ENCODE measurements around the gene SLC30A4.

SLC30A4 gene

DNA sequence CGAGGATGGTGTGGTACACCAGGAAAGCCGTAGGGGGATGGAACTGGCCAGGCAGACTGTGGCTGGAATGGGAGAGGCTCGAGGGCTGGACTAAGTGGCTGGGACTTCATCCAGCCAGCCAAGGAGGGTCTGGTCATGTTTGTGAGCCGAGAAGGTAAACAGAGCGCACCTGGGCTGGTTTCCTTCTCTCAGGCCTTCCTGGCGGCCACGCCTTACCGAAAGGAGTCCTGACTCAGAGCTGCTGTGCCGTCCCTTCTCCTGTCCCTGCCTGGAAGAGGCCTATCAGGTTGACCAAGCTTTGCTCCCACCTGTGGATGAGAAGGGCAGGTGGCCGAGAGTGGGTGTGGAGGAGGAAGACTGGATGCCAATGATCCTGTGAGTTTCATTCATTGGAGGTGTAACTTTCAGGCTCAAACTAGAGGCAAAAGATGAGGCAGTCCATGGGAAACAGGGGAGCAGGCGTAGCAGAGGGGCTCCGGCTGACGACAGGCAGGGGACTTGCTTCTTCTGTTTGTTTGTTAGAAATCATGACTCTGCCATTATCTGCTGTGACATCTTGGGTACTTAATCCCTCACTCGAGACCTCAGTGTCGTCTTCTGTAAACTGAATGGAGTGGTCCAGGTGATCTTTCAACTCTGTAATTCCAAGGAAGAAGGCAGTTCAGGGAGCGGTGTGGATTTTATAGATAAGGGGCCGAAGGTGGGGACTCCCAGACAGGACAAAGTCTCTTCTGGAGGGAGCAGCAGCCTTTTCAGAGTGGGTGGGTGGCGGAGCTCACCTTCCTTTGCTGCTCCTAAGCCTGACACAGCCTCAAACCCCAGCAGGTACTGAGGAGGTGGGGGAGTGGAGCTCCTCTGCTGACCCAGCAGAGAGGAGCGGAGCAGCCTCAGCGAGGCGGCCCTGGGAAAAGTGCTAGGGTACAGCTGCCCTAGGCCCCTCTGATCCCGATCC is 72.4 kb downstream of the SLC30A4 start:
- DNase-seq = no peak

DNA sequence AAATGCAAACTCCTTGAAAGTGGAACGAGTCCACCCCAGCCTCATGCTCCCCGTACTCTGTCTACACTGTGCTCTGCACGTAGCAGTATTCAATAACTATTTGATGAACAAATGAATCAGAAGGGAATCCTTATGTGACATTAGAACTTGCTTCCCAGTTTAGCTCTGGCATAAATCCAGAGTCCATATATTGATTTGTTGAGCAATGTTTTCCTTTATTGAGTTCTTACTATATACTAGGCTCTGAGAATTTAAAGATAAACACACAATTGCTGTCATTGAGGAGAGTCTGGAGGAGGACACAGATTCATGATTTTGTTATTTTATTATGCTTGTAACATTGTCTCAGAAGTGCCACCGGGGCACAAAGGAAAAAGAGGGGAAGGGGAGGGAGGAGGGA is 73.2 kb downstream of the SLC30A4 start:
- DNase-seq = no peak

DNA sequence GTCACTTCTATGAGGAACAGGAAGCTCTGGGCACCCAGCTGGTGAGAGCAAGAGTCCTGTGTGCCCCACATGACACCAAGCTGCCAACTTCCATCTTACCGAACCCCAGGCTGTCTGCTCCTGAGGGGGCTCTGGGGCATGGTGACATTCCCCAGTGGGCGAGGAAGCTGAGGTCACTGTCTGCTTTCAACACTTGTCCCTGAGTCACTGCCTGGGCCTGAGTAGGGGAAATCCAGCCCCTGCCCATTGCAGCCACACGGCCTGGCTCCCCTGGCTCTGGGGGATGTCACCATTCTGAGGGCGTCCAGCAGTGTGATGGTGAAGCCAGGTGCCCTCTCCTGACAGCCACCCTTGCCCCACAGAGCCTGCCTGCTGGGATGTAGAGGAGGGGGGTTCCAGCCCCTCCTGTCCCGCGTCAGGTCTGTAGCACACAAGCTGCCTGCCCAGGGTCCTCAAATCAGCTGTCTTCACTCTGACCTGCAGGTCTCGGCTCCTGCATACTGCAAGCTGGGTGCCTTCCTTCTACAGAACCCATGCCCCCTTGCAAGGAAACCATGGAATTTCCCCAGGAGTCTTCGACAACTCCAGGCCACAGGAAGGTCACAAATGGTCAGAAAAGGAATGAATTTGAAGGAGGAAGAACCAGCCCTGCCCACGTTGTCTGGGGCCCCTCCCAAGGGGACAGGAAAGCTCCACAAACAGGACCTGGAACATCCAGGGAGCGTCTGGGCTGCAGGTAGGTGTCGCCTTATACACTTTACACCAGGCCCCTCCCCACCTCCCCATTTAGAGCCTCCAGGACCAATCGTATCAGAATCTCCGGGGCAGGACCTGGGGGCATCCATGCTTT is 74.3 kb downstream of the SLC30A4 start:
- DNase-seq = no peak

DNA sequence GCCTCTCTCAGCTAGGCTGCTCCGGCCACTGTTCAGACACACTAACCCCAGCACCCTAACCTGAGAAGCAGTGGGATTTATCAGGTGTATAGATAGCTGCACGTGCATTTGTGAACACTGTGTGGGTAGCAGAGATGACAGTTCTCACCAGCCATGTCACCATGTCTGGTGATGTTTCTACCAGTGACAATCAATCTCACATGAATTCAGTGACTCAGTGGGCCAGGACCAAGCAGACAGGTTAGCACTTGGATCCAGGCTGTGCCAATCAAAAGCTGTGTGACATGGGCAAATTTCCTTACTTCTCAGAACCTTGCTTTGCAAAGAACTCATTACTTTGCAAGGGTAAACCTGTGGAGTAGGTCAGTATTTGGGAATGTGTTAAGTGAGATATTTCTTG is 78.9 kb downstream of the SLC30A4 start:
- DNase-seq = no peak

DNA sequence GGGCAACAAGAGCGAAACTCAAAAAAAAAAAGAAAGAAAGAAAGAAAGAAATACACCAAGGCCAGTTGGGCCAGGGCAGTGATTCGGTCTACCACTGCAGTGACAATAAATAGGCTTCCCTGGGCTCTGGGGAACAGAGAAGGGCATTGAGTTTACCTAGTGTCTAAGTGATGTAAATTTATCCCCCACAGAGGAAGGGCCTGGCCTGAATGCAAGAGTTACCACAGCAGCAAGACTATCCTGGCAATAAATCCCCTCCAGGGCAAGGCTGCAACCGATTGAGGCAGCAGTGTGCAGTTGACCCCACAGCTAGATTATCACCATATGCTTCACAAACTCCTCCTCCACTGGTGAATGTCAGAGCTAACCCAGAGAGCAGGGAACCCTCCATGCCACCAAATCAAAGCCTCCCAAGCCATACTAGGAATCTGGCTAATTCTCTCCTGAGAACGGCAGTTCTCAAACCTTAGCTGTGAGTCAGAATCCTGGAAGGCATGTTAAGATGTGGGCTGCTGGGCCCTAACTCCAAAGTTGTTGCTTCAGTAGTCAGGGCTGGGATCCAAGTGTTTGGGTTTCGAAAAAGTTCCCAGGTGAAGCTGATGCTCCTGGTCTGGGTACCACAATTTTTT is 79.9 kb downstream of the SLC30A4 start:
- no peak for DNase-seq

DNA sequence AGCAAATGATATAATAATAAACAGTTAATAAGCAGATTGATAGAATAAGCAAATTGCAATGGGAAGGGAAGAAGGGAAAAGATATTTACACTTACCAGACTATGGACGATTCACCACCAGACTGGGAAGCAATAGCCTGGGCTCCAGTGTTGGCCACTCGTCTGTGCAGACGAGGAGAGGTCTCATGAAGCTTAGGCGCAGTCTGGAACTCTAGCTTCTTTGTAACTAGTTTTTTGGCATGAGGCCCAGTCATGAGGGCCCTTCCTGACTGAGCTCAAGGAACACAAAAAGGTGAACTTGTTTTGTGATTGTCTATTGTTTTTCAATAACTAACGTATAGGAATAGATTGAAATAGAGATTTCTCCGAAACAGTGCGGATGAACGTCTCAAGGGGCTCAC is 80.9 kb downstream of the SLC30A4 start:
- DNase-seq = no peak

DNA sequence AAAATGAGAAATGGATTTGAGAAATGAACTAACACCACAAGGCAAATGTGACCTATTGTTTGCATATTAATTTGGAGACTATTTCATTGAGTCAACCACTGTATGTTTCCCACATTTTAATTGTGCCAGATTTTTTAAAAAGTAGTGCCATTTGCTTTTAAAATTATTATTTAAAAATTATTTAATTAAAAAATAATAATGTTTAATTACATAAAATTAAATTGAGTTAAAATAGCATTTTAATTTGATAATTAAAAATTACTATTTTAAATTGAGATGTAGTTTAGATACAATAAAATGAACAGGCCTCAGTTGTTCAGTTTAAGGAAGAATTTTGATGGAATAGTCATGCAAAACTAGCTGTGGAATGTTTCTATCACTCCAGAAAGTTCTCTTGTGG is 81.5 kb downstream of the SLC30A4 start:
- DNase-seq = no peak

DNA sequence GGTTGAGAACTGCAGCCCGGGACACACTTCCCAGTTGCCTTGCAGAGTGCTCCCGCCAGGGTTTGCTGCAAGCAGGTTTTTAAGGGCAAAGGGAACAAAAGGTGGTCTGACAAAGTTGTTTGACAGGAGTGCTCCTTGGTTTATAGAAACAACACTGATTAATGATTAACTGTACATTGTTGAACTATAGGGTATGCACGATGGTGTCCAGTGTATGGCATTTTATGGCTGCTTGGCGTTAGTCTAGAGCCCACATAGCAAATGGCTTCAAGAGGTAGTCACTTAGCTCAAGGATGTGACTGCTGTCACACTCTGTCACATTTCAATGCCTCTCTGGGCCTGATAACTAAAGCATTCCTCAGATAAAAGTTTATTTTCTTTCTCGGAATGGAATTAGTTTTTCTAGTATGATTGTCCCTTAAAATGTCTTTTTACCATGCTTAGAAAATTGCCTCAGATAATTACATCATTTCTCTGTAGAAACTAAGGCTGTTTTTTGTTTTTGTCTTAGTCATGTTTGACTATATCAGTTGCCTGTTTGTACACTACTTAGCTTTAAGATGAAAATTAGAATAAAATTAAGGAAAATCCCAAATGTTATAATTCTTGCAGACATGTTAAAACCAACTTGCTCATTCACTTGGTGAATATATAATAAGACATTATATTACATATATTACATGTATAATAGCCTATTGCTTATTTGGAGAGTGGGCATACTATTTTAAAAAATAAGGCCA is 82.9 kb downstream of the SLC30A4 start:
- no peak for DNase-seq

DNA sequence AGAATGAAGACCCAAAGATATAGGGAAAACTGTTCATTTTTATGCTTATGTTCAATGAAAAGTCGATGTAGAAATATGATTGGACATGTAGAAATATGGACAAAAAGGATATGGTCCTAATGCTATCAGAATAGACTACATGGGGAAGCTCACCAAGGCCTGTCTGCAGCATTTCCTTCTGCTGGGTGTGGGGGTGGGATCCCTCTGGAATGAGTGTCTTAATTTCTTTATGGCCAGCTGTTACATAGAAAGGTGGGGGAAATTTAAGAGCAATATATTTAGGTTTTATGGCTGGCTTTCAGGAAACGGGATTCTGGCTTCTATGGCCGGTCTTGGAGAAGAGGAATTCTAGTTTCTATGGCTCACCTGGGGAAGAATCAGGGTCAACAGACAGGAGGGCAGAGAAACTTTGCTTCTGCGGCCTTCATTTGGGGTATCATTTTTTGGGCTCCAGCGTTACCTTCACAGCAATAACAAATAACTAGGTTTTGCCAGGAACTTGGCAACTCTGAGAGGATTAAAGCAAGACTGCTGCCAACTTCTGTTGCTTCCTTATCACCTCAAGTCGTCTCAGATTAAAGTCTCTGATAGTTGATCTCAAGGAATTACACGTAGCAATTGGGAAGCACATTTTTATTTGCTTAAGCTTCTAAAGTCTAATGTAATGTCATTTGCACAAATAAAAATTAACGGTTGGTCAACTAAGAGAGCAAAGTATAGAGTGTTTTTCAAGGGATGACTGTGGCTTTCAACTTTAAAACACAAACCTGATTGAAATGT is 87.2 kb downstream of the SLC30A4 start:
- DNase-seq = no peak

DNA sequence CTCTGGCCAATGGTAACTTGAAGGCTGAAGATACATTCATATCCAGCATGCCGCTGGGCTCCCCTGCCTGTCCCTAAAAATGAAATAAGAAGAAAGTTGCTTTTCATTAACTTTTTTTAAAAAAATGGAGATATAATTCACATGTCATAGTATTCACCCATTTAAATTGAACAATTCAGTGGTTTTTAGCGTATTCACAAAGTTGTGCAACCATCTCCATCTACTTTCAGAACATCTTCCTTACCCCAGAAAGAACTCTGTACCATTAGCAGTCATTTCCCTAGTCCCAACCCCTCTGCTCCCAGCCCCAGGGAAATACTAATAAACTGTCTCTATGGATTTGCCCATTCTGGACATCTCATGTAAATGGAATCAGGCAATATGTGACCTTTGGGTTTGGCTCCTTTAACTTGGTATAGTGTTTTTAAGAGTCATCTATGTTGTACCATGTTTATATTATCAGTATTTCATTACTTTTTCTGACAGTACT is 88.4 kb downstream of the SLC30A4 start:
- no peak for DNase-seq

DNA sequence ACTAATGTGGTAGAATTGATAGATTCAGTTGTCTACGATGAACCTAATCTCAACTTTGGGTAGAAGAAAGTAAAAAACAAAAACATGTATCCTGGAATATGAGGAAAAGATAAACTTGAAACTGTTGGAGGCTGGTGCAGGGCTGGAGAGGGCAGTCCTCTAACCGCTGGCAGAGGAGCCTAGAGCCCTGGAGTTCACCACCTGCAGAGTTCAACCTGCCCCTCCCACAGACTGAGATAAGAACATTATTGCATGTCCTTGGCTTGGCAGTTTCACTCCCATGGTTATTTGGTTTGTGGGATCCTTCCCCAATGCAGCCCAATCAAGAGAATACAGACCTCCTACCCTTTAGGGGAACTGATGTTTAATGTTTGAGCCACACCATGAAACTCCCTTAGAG is 91.0 kb downstream of the SLC30A4 start:
- no peak for DNase-seq

DNA sequence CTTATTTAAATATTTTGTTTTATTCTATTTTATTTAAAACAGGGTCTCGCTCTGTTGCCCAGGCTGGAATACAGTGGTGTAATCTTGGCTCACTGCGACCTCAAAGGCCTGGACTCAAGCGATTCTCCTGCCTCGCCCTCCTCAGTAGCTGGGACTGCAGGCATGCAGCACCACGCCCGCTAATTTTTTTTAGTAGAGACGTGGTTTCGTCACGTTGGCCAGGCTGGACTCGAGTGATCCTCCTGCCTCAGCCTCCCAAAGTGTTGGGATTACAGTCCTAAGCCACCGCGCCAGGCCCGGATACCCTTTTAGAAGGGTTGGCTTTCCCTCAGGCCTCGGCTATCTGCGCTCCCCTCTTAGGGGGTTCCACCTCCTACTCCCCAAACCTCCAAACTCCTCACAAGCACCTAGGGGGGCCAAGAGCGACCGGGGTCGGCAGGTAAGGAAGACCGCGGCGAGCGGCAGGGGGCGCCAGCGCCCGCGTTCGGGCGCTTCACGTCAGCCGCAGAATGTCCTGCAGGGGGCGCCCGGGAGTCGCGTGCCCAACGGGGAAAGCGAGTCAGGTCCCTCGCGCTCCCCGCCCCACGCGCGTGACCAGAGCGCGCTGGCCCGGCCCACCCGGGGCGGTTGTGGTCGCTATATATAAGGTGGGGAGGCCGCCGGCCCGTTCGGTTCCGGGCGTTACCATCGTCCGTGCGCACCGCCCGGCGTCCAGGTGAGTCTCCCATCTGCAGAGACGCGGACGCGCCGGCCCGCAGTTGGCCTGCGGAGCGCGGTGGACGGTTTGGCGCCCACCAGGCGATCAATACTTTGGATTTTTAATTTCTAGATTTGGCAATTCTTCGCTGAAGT is 92.4 kb downstream of the SLC30A4 start:
- no peak for DNase-seq

Data from GF-D8 (cell line).